Adrenal gland (tissue), 12 donors: ENCODE data around the gene C2CD3. TPM values are rescaled to one million over a fixed set of nuclear protein-coding genes. Genes with fewer than 3 reads are reported as not detected.
"Not testable (repeated sequence)": the region's sequence is repeated elsewhere in the genome, so short reads cannot be mapped to it uniquely, and the experiment has no call there.

Experiments
- DNase-seq, 7 donors: peaks; one replicate each; pipeline ENCODE4 v3.0.0-alpha.2; 2019 to 2020
- H3K27ac ChIP-seq, 5 donors: fragments of 200-600 bp; sonication (generic) in 4 of 5; 1 replicate in 3 of 5; 2 replicates in 2 of 5; pipeline versions ENCODE4 v1.5.1 to v1.8.0; 2016 to 2020; ENCODE audit warnings: mild to moderate bottlenecking in 1 of 5
- H3K27me3 ChIP-seq: fragments of 200-600 bp; 2 replicates; pipeline ENCODE4 v1.8.0; 2021
- H3K36me3 ChIP-seq, 2 donors: fragments of 200-600 bp; replicated peaks in 1 of 2; 1 replicate in 1 of 2; 2 replicates in 1 of 2; pipeline versions ENCODE4 v1.5.1 to v1.8.0; 2018 to 2022
- H3K4me1 ChIP-seq, 2 donors: fragments of 200-600 bp; replicated peaks in 1 of 2; 1 replicate in 1 of 2; 2 replicates in 1 of 2; pipeline versions ENCODE4 v1.5.1 to v1.8.0; 2018 to 2021
- H3K4me3 ChIP-seq, 4 donors: fragments of 200-600 bp; sonication (generic) in 3 of 4; one replicate each; pipeline ENCODE4 v1.5.1; 2016 to 2018
- H3K9me3 ChIP-seq, 3 donors: fragments of 200-600 bp; sonication (generic) in 1 of 3; replicated peaks in 1 of 3; 1 replicate in 2 of 3; 2 replicates in 1 of 3; pipeline versions ENCODE4 v1.5.1 to v1.8.0; 2016 to 2021
- POLR2A ChIP-seq, 2 donors: fragments of 450-650 bp; IDR thresholded peaks; one replicate each; pipeline ENCODE4 v1.6.1; 2017; ENCODE audit warnings: antibody characterized with exemption in 2 of 2, mild to moderate bottlenecking in 2 of 2, moderate library complexity in 1 of 2
- WGBS, 4 donors: extraction: QIAGEN DNeasy Blood & Tissue Kit in 2 of 4; methylation state at CpG; one replicate each; pipeline versions ENCODE4 v1.1.5 to v1.1.7; 2013 to 2017; 5-methylcytosine and 5-hydroxymethylcytosine counted together
- intact Hi-C, 2 donors: fragments of 100-400 bp; cut with DNase I; formaldehyde crosslinking; loops; one replicate each; pipeline versions ENCODE4 v1.14.1 to v1.15.0; 2022 to 2023
- polyA plus RNA-seq, 3 donors: library from polyadenylated mRNA; stranded (reverse); fragments of 200-250 nt in 2 of 3; fragments of 350-450 nt in 1 of 3; fragmentation: Illumina TruSeq in 1 of 3; extraction: RNeasy Lipid Tissue Mini Kit (QIAGEN cat#74804) in 1 of 3; gene quantifications; one replicate each; pipeline ENCODE4 v1.2.3, GENCODE V29; 2013 to 2014
- total RNA-seq, 9 donors: library from RNA; depleted of rRNA in 4 of 9; stranded (reverse); fragments of >200 nt in 4 of 9; fragments of 120-200 nt in 1 of 9; fragmentation: NEBNext Ultra II Directional in 1 of 9; extraction: Animal tissue kit (Norgen Biotek cat#: 25700) in 1 of 9; gene quantifications; one replicate each; pipeline versions ENCODE4 v1.1.0 to v1.2.4, GENCODE V29; 2013 to 2023
- TF ChIP-seq, protein P1 (sequence below), 6 experiments: fragments of 450-650 bp in 4 of 6; fragments of 200-600 bp in 2 of 6; sonication (generic) in 1 of 6; IDR thresholded peaks; 1 replicate in 5 of 6; 2 replicates in 1 of 6; pipeline versions ENCODE4 v1.5.1 to v1.8.0; 2016 to 2021; ENCODE audit warnings: antibody characterized with exemption in 6 of 6, mild to moderate bottlenecking in 2 of 6, moderate library complexity in 1 of 6
- donor health status: healthy with polysubstance abuse.
- donor health status: Bipolar disorder and iron deficiency.
- donor health status: DM: yes; HTN: yes; CAD: no.
- donor health status: DM: no; HTN: no; CAD: no.
- donor health status: DM: no; HTN: no; CAD: no.
- donor health status: DM: yes; HTN: yes; CAD: no.

The C2CD3 gene
- total and polyA plus RNA-seq, 12 donors, result 14.5 to 42.8 (median 25.5) TPM

DNA sequence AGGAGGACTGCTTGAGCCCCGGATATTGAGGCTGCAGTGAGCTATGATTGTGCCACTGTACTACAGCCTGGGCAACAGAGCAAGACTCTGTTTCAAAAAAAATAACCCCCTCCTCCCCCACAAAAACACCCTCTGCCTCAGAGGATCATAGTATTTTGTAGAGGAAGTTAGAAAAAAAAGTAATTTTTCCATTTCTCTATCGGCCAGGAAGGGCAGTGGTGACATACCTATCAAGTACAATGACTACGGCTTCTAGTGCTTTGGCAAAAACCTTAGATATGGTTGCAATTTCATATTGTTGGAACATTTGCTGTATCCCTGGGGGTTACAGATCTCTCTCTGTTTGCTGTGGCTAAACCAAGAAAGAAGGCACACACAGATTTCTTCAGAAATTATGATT, 28.9 kb downstream of the C2CD3 start:
- no peak for DNase-seq
- TF ChIP-seq POLR2A (IDR thresholded peaks at IDR 0.05), result no peak
- TF ChIP-seq, protein P1, sequence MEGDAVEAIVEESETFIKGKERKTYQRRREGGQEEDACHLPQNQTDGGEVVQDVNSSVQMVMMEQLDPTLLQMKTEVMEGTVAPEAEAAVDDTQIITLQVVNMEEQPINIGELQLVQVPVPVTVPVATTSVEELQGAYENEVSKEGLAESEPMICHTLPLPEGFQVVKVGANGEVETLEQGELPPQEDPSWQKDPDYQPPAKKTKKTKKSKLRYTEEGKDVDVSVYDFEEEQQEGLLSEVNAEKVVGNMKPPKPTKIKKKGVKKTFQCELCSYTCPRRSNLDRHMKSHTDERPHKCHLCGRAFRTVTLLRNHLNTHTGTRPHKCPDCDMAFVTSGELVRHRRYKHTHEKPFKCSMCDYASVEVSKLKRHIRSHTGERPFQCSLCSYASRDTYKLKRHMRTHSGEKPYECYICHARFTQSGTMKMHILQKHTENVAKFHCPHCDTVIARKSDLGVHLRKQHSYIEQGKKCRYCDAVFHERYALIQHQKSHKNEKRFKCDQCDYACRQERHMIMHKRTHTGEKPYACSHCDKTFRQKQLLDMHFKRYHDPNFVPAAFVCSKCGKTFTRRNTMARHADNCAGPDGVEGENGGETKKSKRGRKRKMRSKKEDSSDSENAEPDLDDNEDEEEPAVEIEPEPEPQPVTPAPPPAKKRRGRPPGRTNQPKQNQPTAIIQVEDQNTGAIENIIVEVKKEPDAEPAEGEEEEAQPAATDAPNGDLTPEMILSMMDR (IDR thresholded peaks at IDR 0.05), result no peak
- intact Hi-C loops, result no loop called here
- H3K36me3 ChIP-seq, result no peaks in the 10 kb centered on the region
- H3K27ac ChIP-seq, result no peak overlapping the region
- H3K9me3 ChIP-seq, result no peaks in the 10 kb centered on the region
- WGBS, 4 donors, result 80 to 85% (median 82%) methylated on average over 3 of the region's 3 CpGs
- H3K27me3 ChIP-seq, result no peaks in the 10 kb centered on the region
- H3K4me1 ChIP-seq, result peaks cover 11 to 34% of the 10 kb centered on the region in 2 donors
- no peak overlapping the region for H3K4me3 ChIP-seq

DNA sequence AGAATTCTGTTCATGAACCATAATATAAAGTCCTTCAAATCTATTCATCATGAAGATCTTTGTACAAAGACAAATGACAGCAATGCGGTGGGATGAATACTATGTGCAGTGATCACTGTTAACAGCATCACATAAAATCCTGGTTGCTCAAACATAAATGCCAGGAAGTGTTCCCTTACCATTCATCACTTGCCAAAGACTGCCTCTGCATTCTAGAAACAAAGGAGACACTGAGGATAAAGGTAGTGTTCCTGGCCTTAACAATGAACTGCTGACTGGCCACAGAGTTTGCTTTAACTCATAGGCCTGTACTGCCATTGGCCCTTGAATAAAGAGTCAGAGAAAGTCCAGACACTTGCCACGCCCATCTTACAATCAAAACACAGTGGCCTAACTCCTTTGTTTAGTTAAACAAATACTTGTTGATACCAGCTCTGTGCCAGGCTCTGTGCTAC, 29.5 kb downstream of the C2CD3 start:
- 69 to 85% (median 79%) methylated on average over 2 of the region's 2 CpGs for WGBS, 4 donors
- intact Hi-C loops, result no loop called here

DNA sequence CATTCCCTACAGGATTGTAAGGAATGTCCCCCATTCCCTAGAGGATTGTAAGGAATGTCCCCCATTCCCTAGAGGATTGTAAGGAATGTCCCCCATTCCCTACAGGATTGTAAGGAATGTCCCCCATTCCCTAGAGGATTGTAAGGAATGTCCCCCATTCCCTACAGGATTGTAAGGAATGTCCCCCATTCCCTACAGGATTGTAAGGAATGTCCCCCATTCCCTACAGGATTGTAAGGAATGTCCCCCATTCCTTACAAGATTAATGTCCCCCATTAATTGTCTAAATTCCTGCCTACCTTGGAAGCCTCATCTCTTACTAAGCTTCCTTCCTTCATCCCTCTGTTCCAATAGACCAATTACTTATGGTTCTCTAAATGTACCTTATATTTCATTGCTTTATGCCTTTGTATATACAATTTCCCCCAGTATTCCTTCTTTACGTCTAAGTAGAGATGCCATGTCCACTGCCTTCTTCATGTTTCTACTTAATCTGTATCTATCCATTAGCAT, 30.8 kb downstream of the C2CD3 start:
- 90 to 95% (median 93%) methylated on average over 1 of the region's 1 CpG for WGBS, 4 donors
- H3K36me3 ChIP-seq, intact Hi-C loops, H3K9me3 ChIP-seq, H3K4me3 ChIP-seq, DNase-seq, H3K27me3 ChIP-seq: not testable (repeated sequence)
- Histone ChIP-seq H3K4me1 (peaks cover 7 to 32% of the 10 kb centered on the region in 2 donors), H3K27ac (peak overlapping the region in 1 of 5 donors; percentile 79)

More for the DNA sequence above, 29.5 kb downstream of the C2CD3 start:
- Histone ChIP-seq H3K4me3 (no peak overlapping the region), H3K4me1 (peaks cover 7 to 32% of the 10 kb centered on the region in 2 donors), H3K27ac (peak overlapping the region in 1 of 5 donors; percentile 33), H3K9me3 (no peaks in the 10 kb centered on the region), H3K27me3 (no peaks in the 10 kb centered on the region), H3K36me3 (no peaks in the 10 kb centered on the region)
- DNase-seq, result no peak
- TF ChIP-seq, protein P1 (IDR thresholded peaks at IDR 0.05), result no peak
- no peak for TF ChIP-seq POLR2A (IDR thresholded peaks at IDR 0.05)

DNA sequence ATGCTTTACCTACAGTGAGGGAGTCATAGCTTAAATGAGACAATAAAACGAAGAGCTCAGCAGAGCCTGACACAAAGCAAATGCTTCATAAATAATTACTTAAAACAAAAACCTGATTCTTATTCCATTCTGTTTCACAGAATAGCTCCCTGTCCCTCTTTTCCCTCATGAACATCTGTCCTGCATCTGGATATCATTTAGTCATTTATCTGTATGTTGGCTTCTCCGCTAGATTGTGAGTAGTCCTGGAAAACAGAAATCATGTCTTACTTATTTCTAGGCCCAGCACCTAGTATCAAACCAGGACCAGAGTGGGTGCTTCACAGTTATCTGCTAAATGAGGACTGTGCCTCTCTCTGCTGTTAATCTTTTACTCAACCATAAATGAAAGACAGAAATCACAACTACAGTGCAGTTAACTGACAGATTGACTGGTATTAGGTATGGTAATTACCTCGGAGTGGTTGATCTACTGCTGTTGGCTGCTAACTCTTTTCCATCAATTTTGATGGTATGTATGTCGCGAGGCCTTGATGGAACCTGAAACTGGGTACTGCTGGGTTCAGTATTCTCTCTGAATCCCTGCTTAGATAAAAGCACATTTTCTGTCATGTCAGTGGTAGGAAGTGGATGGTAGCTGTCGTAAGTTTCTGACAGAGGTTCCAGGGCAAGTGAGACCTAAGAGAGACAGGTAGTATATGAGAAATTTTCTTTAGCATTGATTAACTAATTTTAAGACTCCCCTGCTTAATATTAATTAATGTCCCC, 31.5 kb downstream of the C2CD3 start:
- Histone ChIP-seq H3K4me1 (peaks cover 7 to 32% of the 10 kb centered on the region in 2 donors), H3K9me3 (no peaks in the 10 kb centered on the region), H3K27me3 (no peaks in the 10 kb centered on the region), H3K4me3 (no peak overlapping the region), H3K27ac (peak overlapping the region in 4 of 5 donors; percentile 58 to 79 (median 68)), H3K36me3 (no peaks in the 10 kb centered on the region)
- TF ChIP-seq, protein P1 (IDR thresholded peaks at IDR 0.05), result no peak
- no peak for TF ChIP-seq POLR2A (IDR thresholded peaks at IDR 0.05)
- DNase-seq, result no peak
- intact Hi-C loops, result no loop called here
- WGBS, 4 donors, result 89 to 93% (median 90%) methylated on average over 6 of the region's 6 CpGs
